Left lung (tissue), 10 donors: ENCODE results near the gene C19orf12. TPM values are rescaled to one million over a fixed set of nuclear protein-coding genes. Genes with fewer than 3 reads are reported as not detected.
A peak's percentile ranks its signal among the peaks of the same experiment; 100 is the strongest.

Source experiments
- ATAC-seq: fragments of 200-7000 bp; cut with Tn5 transposase; one replicate; pipeline ENCODE4 v1.9.1; 2020; ENCODE audit warnings: moderate library complexity
- DNase-seq, 4 donors: peaks; one replicate each; pipeline ENCODE4 v3.0.0-alpha.2; 2013 to 2020
- H3K27ac ChIP-seq, 2 donors: fragments of 200-600 bp; sonication (generic) in 1 of 2; one replicate each; pipeline versions ENCODE4 v1.5.0 to v1.8.0; 2020 to 2021
- H3K27me3 ChIP-seq, 2 donors: fragments of 200-600 bp; sonication (generic) in 1 of 2; one replicate each; pipeline versions ENCODE4 v1.5.0 to v1.8.0; 2020 to 2021
- H3K36me3 ChIP-seq, 2 donors: fragments of 200-600 bp; sonication (generic) in 1 of 2; one replicate each; pipeline versions ENCODE4 v1.5.0 to v1.8.0; 2020 to 2021
- H3K4me1 ChIP-seq, 2 donors: fragments of 200-600 bp; one replicate each; pipeline ENCODE4 v1.8.0; 2021
- H3K4me3 ChIP-seq, 2 donors: fragments of 200-600 bp; sonication (generic) in 1 of 2; one replicate each; pipeline versions ENCODE4 v1.5.0 to v1.8.0; 2020 to 2021; ENCODE audit warnings: mild to moderate bottlenecking in 1 of 2
- H3K9me3 ChIP-seq, 2 donors: fragments of 200-600 bp; sonication (generic) in 1 of 2; one replicate each; pipeline versions ENCODE4 v1.5.0 to v1.8.0; 2020 to 2021
- CTCF ChIP-seq, 2 donors: fragments of 200-600 bp; sonication (generic) in 1 of 2; IDR thresholded peaks; one replicate each; pipeline versions ENCODE4 v1.5.0 to v1.8.0; 2021; ENCODE audit warnings: antibody characterized with exemption in 2 of 2
- intact Hi-C, 2 donors: fragments of 100-400 bp; cut with DNase I; formaldehyde crosslinking; loops; one replicate each; pipeline versions ENCODE4 v1.11.2 to v1.14.2; 2022
- polyA plus RNA-seq, 6 donors: library from polyadenylated mRNA; unstranded; fragments of 120-200 nt; gene quantifications; one replicate each; pipeline ENCODE4 v1.2.1, GENCODE V29; 2013; ENCODE audit not compliant: insufficient read length in 6 of 6
- total RNA-seq, 2 donors: library from RNA; stranded (reverse); fragmentation: NEBNext Ultra II Directional; extraction: Animal tissue kit (Norgen Biotek cat#: 25700); gene quantifications; one replicate each; pipeline ENCODE4 v1.2.1, GENCODE V29; 2021
- donor health status: DM: no; HTN: yes; CAD: no.
- donor health status: DM: no; HTN: no; CAD: no.

The C19orf12 gene
- total and polyA plus RNA-seq, 8 donors: 18.6 to 25.6 (median 21.7) TPM

GRCh38 chr19:29735829-29736228 lies 20.8 kb upstream of the C19orf12 start:
- H3K36me3 ChIP-seq: no peaks in the 10 kb centered on the region
- no peaks in the 10 kb centered on the region for H3K9me3 ChIP-seq
- intact Hi-C loops: no loop called here
- no peak overlapping the region for H3K4me3 ChIP-seq
- no peak for DNase-seq
- peaks cover 0 to 37% of the 10 kb centered on the region in 2 donors for H3K27me3 ChIP-seq
- H3K27ac ChIP-seq: no peak overlapping the region
- no peak for TF ChIP-seq CTCF (IDR thresholded peaks at IDR 0.05)
- H3K4me1 ChIP-seq: no peaks in the 10 kb centered on the region
- no peak for ATAC-seq

- intact Hi-C loops: no loop called here
- H3K4me3 ChIP-seq: no peak overlapping the region
- ATAC-seq: no peak
These were observed 16.3 kb upstream of the C19orf12 start for GRCh38 chr19:29731331-29731850.

GRCh38 chr19:29727906-29728305 lies 12.8 kb upstream of the C19orf12 start:
- ATAC-seq (no peak), DNase-seq (no peak)
- no peaks in the 10 kb centered on the region for H3K9me3 ChIP-seq
- H3K4me3 ChIP-seq: no peak overlapping the region
- intact Hi-C loops: no loop called here
- no peak for TF ChIP-seq CTCF (IDR thresholded peaks at IDR 0.05)
- H3K36me3 ChIP-seq: no peaks in the 10 kb centered on the region
- H3K4me1 ChIP-seq: peaks cover 4 to 14% of the 10 kb centered on the region in 2 donors
- H3K27ac ChIP-seq: no peak overlapping the region
- peaks cover 15 to 87% of the 10 kb centered on the region in 2 donors for H3K27me3 ChIP-seq

More at GRCh38 chr19:29731331-29731850, 16.3 kb upstream of the C19orf12 start:
- Histone ChIP-seq H3K9me3 (no peaks in the 10 kb centered on the region), H3K4me1 (peaks cover 0 to 3% of the 10 kb centered on the region in 2 donors), H3K36me3 (no peaks in the 10 kb centered on the region), H3K27me3 (peaks cover 0 to 59% of the 10 kb centered on the region in 2 donors), H3K27ac (no peak overlapping the region)
- DNase-seq: no peak
- no peak for TF ChIP-seq CTCF (IDR thresholded peaks at IDR 0.05)

GRCh38 chr19:29724746-29725145 lies 9.7 kb upstream of the C19orf12 start:
- H3K9me3 ChIP-seq: no peaks in the 10 kb centered on the region
- intact Hi-C loops: no loop called here
- no peak for DNase-seq
- H3K27me3 ChIP-seq: peaks cover 15 to 70% of the 10 kb centered on the region in 2 donors
- H3K27ac ChIP-seq: no peak overlapping the region
- H3K4me3 ChIP-seq: peak overlapping the region in 1 of 2 donors; percentile 13
- no peaks in the 10 kb centered on the region for H3K36me3 ChIP-seq
- H3K4me1 ChIP-seq: peaks cover 4 to 11% of the 10 kb centered on the region in 2 donors
- no peak for TF ChIP-seq CTCF (IDR thresholded peaks at IDR 0.05)
- ATAC-seq: no peak

GRCh38 chr19:29724102-29724641 lies 9.1 kb upstream of the C19orf12 start:
- peak overlapping the region in 1 of 2 donors; percentile 13 for H3K4me3 ChIP-seq
- ATAC-seq: no peak

More at GRCh38 chr19:29724102-29724641, 9.1 kb upstream of the C19orf12 start:
- no peak overlapping the region for H3K27ac ChIP-seq
- intact Hi-C loops: no loop called here
- peaks cover 15 to 65% of the 10 kb centered on the region in 2 donors for H3K27me3 ChIP-seq
- TF ChIP-seq CTCF (IDR thresholded peaks at IDR 0.05): no peak
- no peaks in the 10 kb centered on the region for H3K36me3 ChIP-seq
- peaks cover 4 to 11% of the 10 kb centered on the region in 2 donors for H3K4me1 ChIP-seq
- DNase-seq: peak in 2 of 4 donors; percentile 9 to 16
- H3K9me3 ChIP-seq: no peaks in the 10 kb centered on the region
